ENCODE data around the gene STK17B. TPM values are rescaled to one million over a fixed set of nuclear protein-coding genes. Genes with fewer than 3 reads are reported as not detected.

STK17B gene
- polyA plus RNA-seq, 3 donors, result 171 to 296 (median 244) TPM

- H4K20me1 ChIP-seq (ENCODE audit: insufficient read depth, low read length), result peaks cover 57% of the 10 kb centered on the region
Observed at GRCh38 chr2:196170606-196171247, 651 bp downstream of the STK17B start.

GRCh38 chr2:196170213-196170605 is 1.2 kb downstream of the STK17B start:
- peak overlapping the region; percentile 90 to 99 (median 97) for H3K27ac Mint-ChIP-seq
- peaks cover 11 to 15% of the 10 kb centered on the region in 2 donors for H3K36me3 ChIP-seq (replicated peaks in 1 of 2; ENCODE audit: control insufficient read depth in 1 of 2, insufficient read depth in 2 of 2, low read length in 2 of 2)
- H3K4me1 ChIP-seq (ENCODE audit: control insufficient read depth in 1 of 2, insufficient read depth in 2 of 2, low read length in 2 of 2), result peaks cover 25 to 28% of the 10 kb centered on the region in 2 donors
- DNase-seq, result peak; percentile 49 to 70 (median 60)
- peaks cover 44% of the 10 kb centered on the region in 2 donors for H3K36me3 Mint-ChIP-seq
- H3K27ac ChIP-seq (ENCODE audit: low read depth in 1 of 2, low read length in 2 of 2), result peak overlapping the region; percentile 86 to 87
- peak overlapping the region; percentile 96 to 99 for H3K4me3 Mint-ChIP-seq
- peak overlapping the region; percentile 83 to 93 (median 91) for H3K4me3 ChIP-seq (replicated peaks in 1 of 3; ENCODE audit: low read depth in 2 of 3, low read length in 3 of 3)
- H3K27me3 ChIP-seq (ENCODE audit: control insufficient read depth in 2 of 2, insufficient read depth in 2 of 2, low read length in 2 of 2), result peaks cover 0 to 3% of the 10 kb centered on the region in 2 donors
- peaks cover 63% of the 10 kb centered on the region for H3K79me2 ChIP-seq (ENCODE audit: insufficient read depth, low read length)
- intact Hi-C loops (cut with micrococcal nuclease), result loop anchor here (2.0 to 5.0 kb wide), 5 partner anchors 37 to 97 kb away; no protein-coding TSS in a partner anchor
- TF ChIP-seq CTCF (IDR thresholded peaks at IDR 0.05), result no peak
- H3K9me3 ChIP-seq (replicated peaks in 1 of 2; ENCODE audit: control insufficient read depth in 1 of 2, insufficient read depth in 1 of 2, low read length in 2 of 2), result no peaks in the 10 kb centered on the region
- H3K4me2 ChIP-seq (replicated peaks; ENCODE audit: extremely low read depth, low read length, poor library complexity, severe bottlenecking), result peak overlapping the region; percentile 95
- H3K9me3 Mint-ChIP-seq, result peaks cover 0 to 4% (median 0%) of the 10 kb centered on the region in 7 donors
- peaks cover 62% of the 10 kb centered on the region for H4K20me1 ChIP-seq (ENCODE audit: insufficient read depth, low read length)
- peaks cover 33% of the 10 kb centered on the region for H3K4me1 Mint-ChIP-seq
- no peak overlapping the region for H2AFZ ChIP-seq (ENCODE audit: insufficient read depth, low read depth, low read length, poor library complexity, severe bottlenecking)
- peaks cover 0 to 3% (median 3%) of the 10 kb centered on the region in 3 donors for H3K27me3 Mint-ChIP-seq (ENCODE audit: low read depth in 3 of 3)
- peak overlapping the region; percentile 94 for H3K9ac ChIP-seq (ENCODE audit: insufficient read depth, low read length, poor library complexity, severe bottlenecking)
- 0% methylated on average over 6 of the region's 13 CpGs for WGBS (ENCODE audit: insufficient coverage)

More at GRCh38 chr2:196170606-196171247, 651 bp downstream of the STK17B start:
- H3K9me3 Mint-ChIP-seq, result peaks cover 0 to 4% (median 0%) of the 10 kb centered on the region in 7 donors
- Histone ChIP-seq H3K27me3 (ENCODE audit: control insufficient read depth in 2 of 2, insufficient read depth in 2 of 2, low read length in 2 of 2) (peaks cover 0 to 3% of the 10 kb centered on the region in 2 donors), H3K36me3 (replicated peaks in 1 of 2; ENCODE audit: control insufficient read depth in 1 of 2, insufficient read depth in 2 of 2, low read length in 2 of 2) (peaks cover 6 to 11% of the 10 kb centered on the region in 2 donors), H3K4me2 (replicated peaks; ENCODE audit: extremely low read depth, low read length, poor library complexity, severe bottlenecking) (peak overlapping the region; percentile 95), H3K27ac (ENCODE audit: low read depth in 1 of 2, low read length in 2 of 2) (peak overlapping the region; percentile 86 to 87), H3K9ac (ENCODE audit: insufficient read depth, low read length, poor library complexity, severe bottlenecking) (peak overlapping the region; percentile 94), H3K4me3 (replicated peaks in 1 of 3; ENCODE audit: low read depth in 2 of 3, low read length in 3 of 3) (peak overlapping the region; percentile 83 to 93 (median 91)), H3K9me3 (replicated peaks in 1 of 2; ENCODE audit: control insufficient read depth in 1 of 2, insufficient read depth in 1 of 2, low read length in 2 of 2) (no peaks in the 10 kb centered on the region), H2AFZ (ENCODE audit: insufficient read depth, low read depth, low read length, poor library complexity, severe bottlenecking) (no peak overlapping the region), H3K79me2 (ENCODE audit: insufficient read depth, low read length) (peaks cover 57% of the 10 kb centered on the region), H3K4me1 (ENCODE audit: control insufficient read depth in 1 of 2, insufficient read depth in 2 of 2, low read length in 2 of 2) (peaks cover 20 to 23% of the 10 kb centered on the region in 2 donors)
- under 1% methylated on average over 52 of the region's 54 CpGs for WGBS (ENCODE audit: insufficient coverage)
- peak overlapping the region; percentile 96 to 99 for H3K4me3 Mint-ChIP-seq
- H3K27ac Mint-ChIP-seq, result peak overlapping the region; percentile 90 to 99 (median 97)
- H3K4me1 Mint-ChIP-seq, result peaks cover 29% of the 10 kb centered on the region
- no peak for TF ChIP-seq CTCF (IDR thresholded peaks at IDR 0.05)
- peaks cover 39 to 40% of the 10 kb centered on the region in 2 donors for H3K36me3 Mint-ChIP-seq
- intact Hi-C loops (cut with micrococcal nuclease), result loop anchor here (2.0 to 5.0 kb wide), 5 partner anchors 37 to 97 kb away; no protein-coding TSS in a partner anchor
- DNase-seq, result peak in 2 of 3 donors; percentile 21 to 25
- H3K27me3 Mint-ChIP-seq (ENCODE audit: low read depth in 3 of 3), result peaks cover 0 to 3% (median 3%) of the 10 kb centered on the region in 3 donors

All from CD14-positive monocyte (primary cell).